ENCODE results near the gene STK11.

STK11 gene

GRCh38 chr19:1262623-1263123 is 57.1 kb downstream of the STK11 start:
- H3K4me1 ChIP-seq (ENCODE audit: insufficient read depth, low read length, poor library complexity, severe bottlenecking), result peaks cover 41% of the 10 kb centered on the region
- H4K20me1 ChIP-seq (ENCODE audit: insufficient read depth, low read length, poor library complexity, severe bottlenecking), result peaks cover 27% of the 10 kb centered on the region
- H3K79me2 ChIP-seq (ENCODE audit: insufficient read depth, low read length), result peaks cover 18% of the 10 kb centered on the region; the same call in 1 of the 2 replicates
- H3F3A ChIP-seq (ENCODE audit: low read depth), result 0 out of 2 replicates have a peak, but pooled peaks cover 8% of the 10 kb centered on the region
- no peaks in the 10 kb centered on the region for H3K27me3 ChIP-seq (ENCODE audit: insufficient read depth, low read length, poor library complexity, severe bottlenecking)
- no peak overlapping the region for H2AFZ ChIP-seq (ENCODE audit: low read length)
- peaks cover 7% of the 10 kb centered on the region; the same call in 1 of the 2 replicates for H3K36me3 ChIP-seq (ENCODE audit: insufficient read depth, low read length)
- H3K4me2 ChIP-seq (ENCODE audit: low read depth, low read length, poor library complexity, severe bottlenecking), result no peak overlapping the region
- H3K9ac ChIP-seq (ENCODE audit: low read depth, low read length, poor library complexity, severe bottlenecking), result no peak overlapping the region
- no peak overlapping the region for H3K4me3 ChIP-seq (ENCODE audit: low read length, poor library complexity, severe bottlenecking)
- no peaks in the 10 kb centered on the region for H3K9me2 ChIP-seq (replicated peaks; ENCODE audit: low read depth, low read length)
- no peak for TF ChIP-seq EZH2phosphoT487 (IDR thresholded peaks at IDR 0.05; ENCODE audit: borderline replicate concordance)
- TF ChIP-seq, protein P1, sequence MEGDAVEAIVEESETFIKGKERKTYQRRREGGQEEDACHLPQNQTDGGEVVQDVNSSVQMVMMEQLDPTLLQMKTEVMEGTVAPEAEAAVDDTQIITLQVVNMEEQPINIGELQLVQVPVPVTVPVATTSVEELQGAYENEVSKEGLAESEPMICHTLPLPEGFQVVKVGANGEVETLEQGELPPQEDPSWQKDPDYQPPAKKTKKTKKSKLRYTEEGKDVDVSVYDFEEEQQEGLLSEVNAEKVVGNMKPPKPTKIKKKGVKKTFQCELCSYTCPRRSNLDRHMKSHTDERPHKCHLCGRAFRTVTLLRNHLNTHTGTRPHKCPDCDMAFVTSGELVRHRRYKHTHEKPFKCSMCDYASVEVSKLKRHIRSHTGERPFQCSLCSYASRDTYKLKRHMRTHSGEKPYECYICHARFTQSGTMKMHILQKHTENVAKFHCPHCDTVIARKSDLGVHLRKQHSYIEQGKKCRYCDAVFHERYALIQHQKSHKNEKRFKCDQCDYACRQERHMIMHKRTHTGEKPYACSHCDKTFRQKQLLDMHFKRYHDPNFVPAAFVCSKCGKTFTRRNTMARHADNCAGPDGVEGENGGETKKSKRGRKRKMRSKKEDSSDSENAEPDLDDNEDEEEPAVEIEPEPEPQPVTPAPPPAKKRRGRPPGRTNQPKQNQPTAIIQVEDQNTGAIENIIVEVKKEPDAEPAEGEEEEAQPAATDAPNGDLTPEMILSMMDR (conservative IDR thresholded peaks at IDR 0.05; ENCODE audit: low read length), result no peak
- H3K9me3 ChIP-seq (ENCODE audit: insufficient read depth, low read depth, low read length), result no peaks in the 10 kb centered on the region

DNA sequence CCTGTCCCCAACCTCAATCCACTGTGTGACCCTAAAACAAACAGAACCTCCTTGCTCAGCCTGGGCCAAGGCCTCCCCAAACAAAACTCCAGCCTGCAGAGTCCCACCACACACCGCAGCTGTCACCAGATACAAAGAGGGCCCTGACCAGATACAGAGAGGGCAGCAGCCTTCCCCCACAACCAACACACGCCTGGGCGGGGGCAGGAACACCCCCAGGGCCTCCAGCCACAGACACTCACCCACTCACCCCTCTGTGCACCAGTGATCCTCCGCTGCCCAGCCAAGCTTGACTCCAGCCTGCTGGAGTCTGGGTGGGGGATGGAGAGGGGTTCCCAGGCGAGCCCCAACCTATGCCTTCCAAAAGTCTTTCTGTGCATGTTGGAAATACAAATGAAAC is 57.6 kb downstream of the STK11 start:
- Histone ChIP-seq H3K27me3 (ENCODE audit: insufficient read depth, low read length, poor library complexity, severe bottlenecking) (no peaks in the 10 kb centered on the region), H3K9ac (ENCODE audit: low read depth, low read length, poor library complexity, severe bottlenecking) (no peak overlapping the region), H3K9me3 (ENCODE audit: insufficient read depth, low read depth, low read length) (no peaks in the 10 kb centered on the region), H2AFZ (ENCODE audit: low read length) (no peak overlapping the region), H3K4me2 (ENCODE audit: low read depth, low read length, poor library complexity, severe bottlenecking) (no peak overlapping the region), H3K36me3 (ENCODE audit: insufficient read depth, low read length) (peaks cover 2% of the 10 kb centered on the region; the same call in 1 of the 2 replicates), H3K4me1 (ENCODE audit: insufficient read depth, low read length, poor library complexity, severe bottlenecking) (peaks cover 41% of the 10 kb centered on the region), H4K20me1 (ENCODE audit: insufficient read depth, low read length, poor library complexity, severe bottlenecking) (peaks cover 21% of the 10 kb centered on the region), H3K4me3 (ENCODE audit: low read length, poor library complexity, severe bottlenecking) (no peak overlapping the region), H3K79me2 (ENCODE audit: insufficient read depth, low read length) (peaks cover 13% of the 10 kb centered on the region; the same call in 1 of the 2 replicates), H3F3A (ENCODE audit: low read depth) (0 out of 2 replicates have a peak, but pooled peaks cover 8% of the 10 kb centered on the region), H3K9me2 (replicated peaks; ENCODE audit: low read depth, low read length) (no peaks in the 10 kb centered on the region)
- TF ChIP-seq, protein P1 (conservative IDR thresholded peaks at IDR 0.05; ENCODE audit: low read length), result no peak
- no peak for TF ChIP-seq EZH2phosphoT487 (IDR thresholded peaks at IDR 0.05; ENCODE audit: borderline replicate concordance)

GRCh38 chr19:1264801-1265614 is 59.4 kb downstream of the STK11 start:
- TF ChIP-seq, protein P1 (conservative IDR thresholded peaks at IDR 0.05; ENCODE audit: low read length), result no peak
- TF ChIP-seq EZH2phosphoT487 (IDR thresholded peaks at IDR 0.05; ENCODE audit: borderline replicate concordance), result no peak
- H3K9ac ChIP-seq (ENCODE audit: low read depth, low read length, poor library complexity, severe bottlenecking), result no peak overlapping the region
- peaks cover 11% of the 10 kb centered on the region for H3K79me2 ChIP-seq (ENCODE audit: insufficient read depth, low read length)
- H2AFZ ChIP-seq (ENCODE audit: low read length), result no peak overlapping the region
- no peaks in the 10 kb centered on the region for H3K9me3 ChIP-seq (ENCODE audit: insufficient read depth, low read depth, low read length)
- H3K4me2 ChIP-seq (ENCODE audit: low read depth, low read length, poor library complexity, severe bottlenecking), result no peak overlapping the region
- H4K20me1 ChIP-seq (ENCODE audit: insufficient read depth, low read length, poor library complexity, severe bottlenecking), result peaks cover 8% of the 10 kb centered on the region
- H3K4me1 ChIP-seq (ENCODE audit: insufficient read depth, low read length, poor library complexity, severe bottlenecking), result peaks cover 34% of the 10 kb centered on the region
- H3K9me2 ChIP-seq (replicated peaks; ENCODE audit: low read depth, low read length), result no peaks in the 10 kb centered on the region
- peaks cover 3% of the 10 kb centered on the region; the same call in 1 of the 2 replicates for H3K36me3 ChIP-seq (ENCODE audit: insufficient read depth, low read length)
- 0 out of 2 replicates have a peak, but pooled peaks cover under 1% of the 10 kb centered on the region for H3F3A ChIP-seq (ENCODE audit: low read depth)
- no peak overlapping the region for H3K4me3 ChIP-seq (ENCODE audit: low read length, poor library complexity, severe bottlenecking)
- H3K27me3 ChIP-seq (ENCODE audit: insufficient read depth, low read length, poor library complexity, severe bottlenecking), result peaks cover 3% of the 10 kb centered on the region

Measured in Loucy (cell line).